Activated CD4-positive, alpha-beta memory T cell treated with anti-CD3 and anti-CD28 coated beads, Interleukin-2, amount 10 ng/mL, durations not matched to agents 7 days and 5 days (primary cell): ENCODE measurements around the gene HSF5. TPM values are rescaled to one million over a fixed set of nuclear protein-coding genes. Genes with fewer than 3 reads are reported as not detected.

ENCODE experiments used
- CTCF ChIA-PET: fragments of 350-600 bp; sonication (Branson Sonifier 250); formaldehyde crosslinking; loops from one replicate; lab custom pipeline; 2021; ENCODE audit warnings: antibody characterized with exemption, inconsistent platforms; lab: Charles Lee
- POLR2A ChIA-PET: fragments of 350-600 bp; sonication (Branson Sonifier 250); formaldehyde crosslinking; loops from one replicate; lab custom pipeline; 2021; ENCODE audit warnings: antibody characterized with exemption; lab: Charles Lee
- DNase-seq: peaks from one replicate; pipeline ENCODE4 v3.0.0-alpha.2; 2020
- H3K27ac Mint-ChIP-seq: one replicate; pipeline ENCODE4 v1.8.0; 2021; ENCODE audit warnings: mild to moderate bottlenecking, mixed read lengths
- H3K27me3 Mint-ChIP-seq: one replicate; pipeline ENCODE4 v1.8.0; 2021; ENCODE audit warnings: mixed read lengths
- H3K36me3 Mint-ChIP-seq: one replicate; pipeline ENCODE4 v1.8.0; 2021; ENCODE audit warnings: low read depth, mixed read lengths
- H3K4me1 Mint-ChIP-seq: one replicate; pipeline ENCODE4 v1.8.0; 2021; ENCODE audit warnings: mixed read lengths
- H3K4me3 Mint-ChIP-seq: one replicate; pipeline ENCODE4 v1.8.0; 2021; ENCODE audit warnings: mild to moderate bottlenecking, mixed read lengths
- H3K9me3 Mint-ChIP-seq: one replicate; pipeline ENCODE4 v1.8.0; 2021; ENCODE audit warnings: mixed read lengths
- total RNA-seq, 2 experiments: library from RNA; stranded (reverse); gene quantifications; one replicate each; pipeline ENCODE4 v1.2.3, GENCODE V29; 2021

HSF5 gene
- total RNA-seq, 2 experiments from 2014 or later, result 0.40 to 0.70 TPM

DNA sequence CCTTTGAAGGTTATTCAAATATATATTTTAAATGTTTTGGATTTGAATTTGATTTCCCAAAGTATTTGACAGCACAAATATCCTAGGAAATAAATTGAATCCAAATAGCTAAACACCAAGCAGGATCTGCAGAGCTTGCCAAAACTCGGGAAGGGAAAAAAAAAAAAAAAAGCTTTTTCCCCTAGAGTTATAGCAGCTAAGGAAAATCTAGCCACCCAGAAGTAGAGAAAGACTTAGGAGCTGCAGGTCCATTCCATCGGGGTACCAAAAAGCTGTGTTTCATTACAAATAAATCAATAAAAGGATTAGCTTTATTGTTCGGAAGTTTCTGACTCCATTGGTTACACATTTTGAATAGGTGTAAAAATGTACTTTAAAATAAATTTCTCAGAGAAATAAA is 19.3 kb downstream of the HSF5 start:
- CTCF ChIA-PET, result interaction anchor here (1.1 kb wide), 1 partner anchor 152 kb away, joined by 3 read pairs; no protein-coding TSS in a partner anchor

DNA sequence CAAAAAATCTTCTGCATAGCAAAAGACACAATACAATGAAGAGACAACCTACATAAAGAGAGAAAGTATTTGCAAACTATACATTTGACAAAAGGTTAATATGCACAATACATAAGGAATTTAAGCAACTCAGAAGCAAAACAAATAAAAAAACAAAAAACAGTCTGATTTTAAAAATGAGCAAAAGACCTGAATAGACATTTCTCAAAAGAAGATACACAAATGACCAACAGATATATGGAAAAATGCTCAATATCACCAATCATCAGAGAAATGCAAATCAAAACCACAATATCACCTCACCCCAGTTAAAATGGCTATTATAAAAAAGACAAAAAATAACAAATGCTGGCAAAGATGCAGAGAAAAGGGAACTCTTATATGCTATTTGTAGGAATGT is 32.7 kb downstream of the HSF5 start:
- no peak for DNase-seq
- ChIA-PET POLR2A (no interaction called here), CTCF (no interaction called here)
- Mint-ChIP-seq H3K9me3 (no peaks in the 10 kb centered on the region), H3K4me3 (no peak overlapping the region), H3K36me3 (no peaks in the 10 kb centered on the region), H3K27ac (no peak overlapping the region), H3K4me1 (no peaks in the 10 kb centered on the region), H3K27me3 (no peaks in the 10 kb centered on the region)

More for the DNA sequence above, 19.3 kb downstream of the HSF5 start:
- no peaks in the 10 kb centered on the region for H3K4me1 Mint-ChIP-seq
- POLR2A ChIA-PET, result no interaction called here
- no peak for DNase-seq
- no peak overlapping the region for H3K4me3 Mint-ChIP-seq
- H3K36me3 Mint-ChIP-seq, result no peaks in the 10 kb centered on the region
- no peaks in the 10 kb centered on the region for H3K27me3 Mint-ChIP-seq
- H3K9me3 Mint-ChIP-seq, result no peaks in the 10 kb centered on the region
- H3K27ac Mint-ChIP-seq, result no peak overlapping the region

DNA sequence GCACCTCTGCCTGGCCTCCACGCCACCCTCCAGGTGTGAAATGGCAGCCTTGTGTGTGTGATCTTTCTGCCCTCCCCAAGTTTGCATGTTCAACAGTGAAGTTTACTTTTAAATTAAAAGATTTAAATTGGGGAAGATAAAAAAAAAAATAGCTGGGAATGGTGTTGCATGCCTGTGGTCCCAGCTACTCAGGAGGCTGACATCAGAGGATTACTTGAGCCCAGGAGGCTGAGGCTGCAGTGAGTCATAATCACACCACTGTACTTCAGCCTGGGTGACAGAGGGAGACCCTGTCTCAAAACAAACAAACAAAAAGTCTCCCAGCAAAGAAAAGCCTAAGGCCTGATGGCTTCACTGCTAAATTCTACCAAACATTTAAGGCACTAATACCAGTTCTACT is 35.5 kb downstream of the HSF5 start:
- H3K27me3 Mint-ChIP-seq, result no peaks in the 10 kb centered on the region
- no peak overlapping the region for H3K4me3 Mint-ChIP-seq
- no peak for DNase-seq
- H3K27ac Mint-ChIP-seq, result no peak overlapping the region
- H3K36me3 Mint-ChIP-seq, result no peaks in the 10 kb centered on the region
- CTCF ChIA-PET, result no interaction called here
- H3K4me1 Mint-ChIP-seq, result no peaks in the 10 kb centered on the region
- H3K9me3 Mint-ChIP-seq, result no peaks in the 10 kb centered on the region
- POLR2A ChIA-PET, result no interaction called here

- Mint-ChIP-seq H3K27me3 (no peaks in the 10 kb centered on the region), H3K36me3 (no peaks in the 10 kb centered on the region), H3K27ac (no peak overlapping the region), H3K4me3 (no peak overlapping the region), H3K4me1 (peaks cover 12% of the 10 kb centered on the region), H3K9me3 (no peaks in the 10 kb centered on the region)
- peak; percentile 76 for DNase-seq
- POLR2A ChIA-PET, result interaction anchor here (1.1 to 1.5 kb wide), 2 partner anchors 130 kb away, joined by 4 to 5 read pairs; no protein-coding TSS in a partner anchor
- CTCF ChIA-PET, result interaction anchor here (1.0 to 3.3 kb wide), 13 partner anchors 9 to 247 kb away, joined by 3 to 18 read pairs (median 4); partner anchors contain the start of gene RNF43
Observed at GRCh38 chr17:58447039-58447975, 40.9 kb downstream of the HSF5 start.

DNA sequence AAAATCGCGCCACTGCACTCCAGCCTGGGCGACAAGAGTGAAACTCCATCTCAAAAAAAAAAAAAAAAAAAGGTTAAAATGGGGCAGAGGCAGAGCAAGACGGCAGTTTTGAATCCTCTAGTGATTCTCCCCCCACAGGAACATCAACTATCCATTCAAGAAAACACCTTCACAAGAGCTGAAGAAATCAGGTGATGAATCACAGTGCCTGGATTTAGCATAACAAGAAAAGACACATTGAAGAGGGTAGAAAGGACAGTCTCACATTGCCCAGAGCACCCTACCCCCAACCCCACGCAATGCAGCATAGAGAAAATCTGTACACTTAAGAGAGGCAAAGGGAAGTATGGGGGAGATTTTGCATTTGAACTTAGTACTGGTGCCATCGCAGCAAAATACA is 42.1 kb downstream of the HSF5 start:
- no peak for DNase-seq
- no peaks in the 10 kb centered on the region for H3K36me3 Mint-ChIP-seq
- ChIA-PET CTCF (interaction anchor here (0.6 to 3.3 kb wide), 8 partner anchors 11 to 246 kb away, joined by 3 to 18 read pairs (median 5); partner anchors contain the start of gene RNF43), POLR2A (interaction anchor here (0.6 to 1.5 kb wide), 4 partner anchors 94 to 164 kb away, joined by 3 to 5 read pairs (median 3); partner anchors contain the start of gene SUPT4H1)
- H3K27me3 Mint-ChIP-seq, result no peaks in the 10 kb centered on the region
- no peaks in the 10 kb centered on the region for H3K9me3 Mint-ChIP-seq
- peaks cover 12% of the 10 kb centered on the region for H3K4me1 Mint-ChIP-seq
- no peak overlapping the region for H3K4me3 Mint-ChIP-seq
- no peak overlapping the region for H3K27ac Mint-ChIP-seq

DNA sequence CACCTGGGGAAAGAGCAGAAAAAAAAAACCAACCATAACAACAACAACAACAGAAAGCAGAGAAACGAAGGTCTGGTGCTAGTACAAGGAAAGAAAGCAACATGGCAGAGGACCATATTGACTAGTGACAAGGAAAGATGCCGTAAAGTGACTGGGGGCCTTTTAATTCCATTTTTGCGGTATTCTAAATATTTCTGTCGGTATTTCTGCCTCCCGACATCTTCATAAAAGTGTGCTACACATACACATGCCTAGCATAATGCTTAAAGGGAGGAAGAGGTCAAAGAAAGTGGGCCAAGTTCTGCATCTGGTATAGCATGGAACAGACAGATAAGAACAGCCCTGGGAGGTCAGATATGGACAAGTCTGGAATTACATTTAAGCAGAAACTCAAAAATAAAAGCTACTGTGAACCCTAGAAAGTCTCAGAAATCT is 51.4 kb downstream of the HSF5 start:
- DNase-seq, result no peak
- no peak overlapping the region for H3K27ac Mint-ChIP-seq
- ChIA-PET CTCF (no interaction called here), POLR2A (interaction anchor here (0.6 kb wide), 1 partner anchor 73 kb away, joined by 3 read pairs; no protein-coding TSS in a partner anchor)
- H3K36me3 Mint-ChIP-seq, result no peaks in the 10 kb centered on the region
- no peaks in the 10 kb centered on the region for H3K27me3 Mint-ChIP-seq
- no peaks in the 10 kb centered on the region for H3K4me1 Mint-ChIP-seq
- no peak overlapping the region for H3K4me3 Mint-ChIP-seq
- H3K9me3 Mint-ChIP-seq, result no peaks in the 10 kb centered on the region

DNA sequence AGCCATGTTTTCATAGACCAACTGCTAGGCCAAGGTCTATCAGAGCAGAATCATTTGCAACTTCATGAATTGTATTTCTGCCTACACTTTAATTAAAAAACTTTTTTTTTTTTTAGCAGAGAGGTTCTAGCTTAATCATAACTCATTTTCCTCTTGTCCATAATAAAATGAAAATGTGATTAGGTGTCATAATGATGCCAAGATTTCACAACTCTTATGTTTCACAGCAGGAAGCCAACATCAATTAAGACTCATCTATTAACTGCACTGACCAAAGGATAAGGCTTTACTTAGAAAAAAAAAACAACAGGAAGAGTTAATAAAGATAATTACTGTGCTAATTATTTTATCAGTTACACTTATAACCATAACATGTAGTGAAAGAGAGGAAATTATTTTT is 52.0 kb downstream of the HSF5 start:
- POLR2A ChIA-PET, result interaction anchor here (0.6 kb wide), 1 partner anchor 72 kb away, joined by 3 read pairs; no protein-coding TSS in a partner anchor
- Mint-ChIP-seq H3K9me3 (no peaks in the 10 kb centered on the region), H3K27me3 (no peaks in the 10 kb centered on the region), H3K27ac (no peak overlapping the region), H3K4me3 (no peak overlapping the region), H3K36me3 (no peaks in the 10 kb centered on the region), H3K4me1 (no peaks in the 10 kb centered on the region)
- CTCF ChIA-PET, result interaction anchor here (0.7 to 1.9 kb wide), 3 partner anchors 9 to 57 kb away, joined by 3 to 6 read pairs (median 3); partner anchors contain the start of gene RNF43
- no peak for DNase-seq

DNA sequence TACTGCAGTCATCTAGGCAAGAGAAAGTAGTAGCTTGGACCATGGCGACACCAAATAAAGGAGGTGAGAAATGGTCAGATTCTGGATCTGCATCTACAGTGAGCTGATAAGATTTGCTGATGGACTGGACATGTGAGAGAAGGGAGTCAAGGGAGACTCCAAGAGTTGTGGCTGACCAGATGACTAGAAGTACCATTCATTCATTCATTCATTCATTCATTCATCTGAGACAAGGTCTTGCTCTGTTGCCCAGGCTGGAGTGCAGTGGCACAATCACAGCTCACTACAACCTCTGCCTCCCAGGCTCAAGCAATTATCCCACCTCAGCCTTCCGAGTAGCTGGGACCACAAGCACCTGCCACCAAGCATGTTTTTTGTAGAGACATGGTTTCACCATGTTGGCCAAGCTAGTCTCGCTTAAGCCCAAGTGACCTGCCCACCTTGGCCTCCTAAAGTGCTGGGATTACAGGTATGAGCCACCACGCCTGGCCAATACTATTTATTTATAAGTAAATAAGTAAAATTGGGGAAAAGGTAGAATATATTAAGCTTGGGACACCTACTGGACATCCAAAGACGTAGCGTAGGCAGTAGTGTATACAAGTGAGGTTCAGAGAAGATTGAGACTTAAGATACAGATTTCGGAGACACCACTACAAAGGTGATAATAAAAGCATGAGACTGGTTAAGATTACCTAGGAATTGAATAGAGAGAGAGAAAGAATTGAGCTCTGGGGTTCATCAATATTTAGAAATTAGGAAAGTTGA is 55.2 kb downstream of the HSF5 start:
- no peak for DNase-seq
- Mint-ChIP-seq H3K9me3 (no peaks in the 10 kb centered on the region), H3K36me3 (no peaks in the 10 kb centered on the region), H3K27me3 (no peaks in the 10 kb centered on the region), H3K27ac (no peak overlapping the region), H3K4me1 (no peaks in the 10 kb centered on the region), H3K4me3 (no peak overlapping the region)
- ChIA-PET POLR2A (no interaction called here), CTCF (interaction anchor here (1.1 to 1.6 kb wide), 5 partner anchors 7 to 129 kb away, joined by 3 to 7 read pairs (median 5); partner anchors contain the start of genes HSF5 and RNF43)

DNA sequence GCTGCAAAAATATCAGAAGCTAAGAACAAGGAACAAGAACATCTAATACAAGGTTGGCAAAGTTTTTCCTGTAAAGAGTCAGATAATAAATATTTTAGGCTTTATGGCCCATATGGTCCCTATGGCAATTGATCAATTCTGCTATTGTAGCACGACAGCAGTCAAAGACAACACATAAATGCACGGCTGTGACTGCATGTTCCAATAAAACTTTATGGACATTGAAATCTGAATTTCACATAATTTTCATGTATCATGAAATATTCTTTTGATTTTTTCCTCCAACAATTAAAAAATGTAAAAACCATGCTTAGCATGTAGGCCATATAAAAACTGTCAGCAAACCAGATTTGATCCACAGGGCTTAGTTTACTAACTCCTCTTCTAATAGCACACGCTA is 60.4 kb downstream of the HSF5 start:
- no peak overlapping the region for H3K4me3 Mint-ChIP-seq
- ChIA-PET POLR2A (interaction anchor here (0.6 kb wide), 1 partner anchor 350 kb away, joined by 3 read pairs; no protein-coding TSS in a partner anchor), CTCF (interaction anchor here (0.6 to 3.6 kb wide), 3 partner anchors 8 to 146 kb away, joined by 3 to 20 read pairs (median 3); partner anchors contain the start of gene RNF43)
- no peaks in the 10 kb centered on the region for H3K27me3 Mint-ChIP-seq
- H3K4me1 Mint-ChIP-seq, result no peaks in the 10 kb centered on the region
- no peak overlapping the region for H3K27ac Mint-ChIP-seq
- no peaks in the 10 kb centered on the region for H3K9me3 Mint-ChIP-seq
- no peak for DNase-seq
- H3K36me3 Mint-ChIP-seq, result no peaks in the 10 kb centered on the region

- no peak overlapping the region for H3K27ac Mint-ChIP-seq
- H3K27me3 Mint-ChIP-seq, result no peaks in the 10 kb centered on the region
- no peaks in the 10 kb centered on the region for H3K36me3 Mint-ChIP-seq
- ChIA-PET CTCF (interaction anchor here (1.2 kb wide), 1 partner anchor 16 kb away, joined by 3 read pairs; no protein-coding TSS in a partner anchor), POLR2A (no interaction called here)
- no peaks in the 10 kb centered on the region for H3K9me3 Mint-ChIP-seq
- no peak overlapping the region for H3K4me3 Mint-ChIP-seq
- peaks cover 19% of the 10 kb centered on the region for H3K4me1 Mint-ChIP-seq
- DNase-seq, result no peak
Observed at GRCh38 chr17:58421711-58422110, 66.5 kb downstream of the HSF5 start.

DNA sequence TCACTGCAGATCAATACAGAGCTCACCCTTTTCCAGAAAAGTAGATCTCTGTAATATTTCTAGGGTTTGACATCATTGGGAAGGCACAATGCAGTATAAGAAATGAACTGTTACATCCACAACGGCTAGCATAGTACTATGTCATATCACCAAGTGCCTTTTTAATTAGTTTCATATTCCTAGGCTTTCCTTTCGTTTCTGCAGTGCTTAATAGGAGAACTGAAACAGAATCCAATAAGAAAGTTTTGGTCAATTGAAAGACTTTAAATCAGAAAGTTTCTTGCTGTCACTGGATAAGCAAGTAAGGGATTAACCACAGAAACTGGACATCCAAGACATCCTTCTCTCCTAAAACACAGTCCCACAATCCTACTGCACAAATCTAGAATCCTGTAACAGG is 67.4 kb downstream of the HSF5 start:
- H3K4me3 Mint-ChIP-seq, result no peak overlapping the region
- no peaks in the 10 kb centered on the region for H3K27me3 Mint-ChIP-seq
- DNase-seq, result no peak
- H3K4me1 Mint-ChIP-seq, result peaks cover 19% of the 10 kb centered on the region
- H3K36me3 Mint-ChIP-seq, result no peaks in the 10 kb centered on the region
- no peaks in the 10 kb centered on the region for H3K9me3 Mint-ChIP-seq
- POLR2A ChIA-PET, result no interaction called here
- H3K27ac Mint-ChIP-seq, result no peak overlapping the region
- CTCF ChIA-PET, result interaction anchor here (1.1 to 1.5 kb wide), 2 partner anchors 42 to 103 kb away, joined by 3 read pairs; no protein-coding TSS in a partner anchor
